SK-N-SH (cell line): Measurements from ENCODE around the gene SPIN1. TPM values are rescaled to one million over a fixed set of nuclear protein-coding genes. Genes with fewer than 3 reads are reported as not detected.
"Not testable (repeated sequence)": the region's sequence is repeated elsewhere in the genome, so short reads cannot be mapped to it uniquely, and the experiment has no call there.

ENCODE experiments used
- CTCF ChIA-PET: fragments of 300-600, 350-600 bp; formaldehyde crosslinking; extraction: SDS; loops from one replicate; lab custom pipeline; 2021; lab: Yijun Ruan, JAX
- POLR2A ChIA-PET: fragments of 350-600 bp; sonication (Branson Sonifier 250); formaldehyde crosslinking; extraction: SDS; loops from one replicate; lab custom pipeline; 2020; ENCODE audit warnings: antibody characterized with exemption, inconsistent platforms; lab: Yijun Ruan, JAX
- DNase-seq: peaks from one replicate; pipeline ENCODE4 v3.0.0; 2012
- H2AFZ ChIP-seq: fragments of 200-600 bp; sonication (generic); 2 replicates; pipeline ENCODE4 v1.8.1; 2016; ENCODE audit warnings: antibody characterized with exemption, mild to moderate bottlenecking, low read depth
- H3F3A ChIP-seq: fragments of 200-600 bp; sonication (generic); replicated peaks from 2 replicates; pipeline ENCODE3; 2016; ENCODE audit warnings: antibody characterized with exemption, mild to moderate bottlenecking; ENCODE audit not compliant: insufficient read depth
- H3K27ac ChIP-seq, 2 experiments: fragments of 200-500 bp in 1 of 2; fragments of 200-600 bp in 1 of 2; sonication (Bioruptor generic) in 1 of 2; sonication (generic), shearing (Covaris generic) in 1 of 2; 2 replicates each; pipeline versions ENCODE4 v1.5.1 to v1.6.1; 2014 to 2016; ENCODE audit warnings: low read depth in 2 of 2, inconsistent platforms in 1 of 2, low read length in 1 of 2, mild to moderate bottlenecking in 1 of 2, mixed read lengths in 1 of 2
- H3K27me3 ChIP-seq: fragments of 200-600 bp; sonication (generic), shearing (Covaris generic); 2 replicates; pipeline ENCODE4 v1.6.1; 2016; ENCODE audit warnings: mixed run types; ENCODE audit not compliant: insufficient read depth
- H3K36me3 ChIP-seq, 2 experiments: fragments of 200-500 bp in 1 of 2; fragments of 200-600 bp in 1 of 2; sonication (Bioruptor generic) in 1 of 2; sonication (generic) in 1 of 2; replicated peaks in 1 of 2; 2 replicates each; pipeline versions ENCODE3 to v1.5.1; 2014 to 2016; ENCODE audit warnings: low read length in 1 of 2, mild to moderate bottlenecking in 1 of 2; ENCODE audit not compliant: insufficient read depth in 2 of 2, control insufficient read depth in 1 of 2
- H3K4me1 ChIP-seq, 2 experiments: fragments of 200-500 bp in 1 of 2; fragments of 200-600 bp in 1 of 2; sonication (Bioruptor generic) in 1 of 2; sonication (generic), shearing (Covaris generic) in 1 of 2; 2 replicates each; pipeline versions ENCODE4 v1.5.1 to v1.6.1; 2014 to 2016; ENCODE audit warnings: low read depth in 1 of 2, low read length in 1 of 2, mixed run types in 1 of 2; ENCODE audit not compliant: insufficient read depth in 2 of 2, control insufficient read depth in 1 of 2
- H3K4me2 ChIP-seq: fragments of 200-600 bp; sonication (generic), shearing (Covaris generic); 2 replicates; pipeline ENCODE4 v1.6.1; 2017; ENCODE audit warnings: mixed run types
- H3K4me3 ChIP-seq, 2 experiments: fragments of 200-500 bp in 1 of 2; fragments of 200-600 bp in 1 of 2; sonication (Bioruptor generic) in 1 of 2; sonication (generic), shearing (Covaris generic) in 1 of 2; 2 replicates each; pipeline versions ENCODE4 v1.5.1 to v1.8.1; 2014 to 2016; ENCODE audit warnings: low read depth in 2 of 2, inconsistent platforms in 1 of 2, low read length in 1 of 2, mild to moderate bottlenecking in 1 of 2, mixed read lengths in 1 of 2, moderate library complexity in 1 of 2
- H3K79me2 ChIP-seq: fragments of 200-600 bp; sonication (generic); 2 replicates; pipeline ENCODE4 v1.8.1; 2017; ENCODE audit warnings: mild to moderate bottlenecking; ENCODE audit not compliant: insufficient read depth
- H3K9ac ChIP-seq: fragments of 200-600 bp; sonication (generic); 2 replicates; pipeline ENCODE4 v1.6.1; 2017; ENCODE audit warnings: mixed run types
- H3K9me2 ChIP-seq: fragments of 200-600 bp; sonication (generic); 2 replicates; pipeline ENCODE4 v1.6.1; 2017; ENCODE audit warnings: mixed run types
- H3K9me3 ChIP-seq: fragments of 200-600 bp; sonication (generic); 2 replicates; pipeline ENCODE4 v1.6.1; 2017; ENCODE audit warnings: mixed run types, mild to moderate bottlenecking, moderate library complexity
- H4K20me1 ChIP-seq: fragments of 200-600 bp; sonication (generic); 2 replicates; pipeline ENCODE4 v1.6.1; 2017; ENCODE audit warnings: mild to moderate bottlenecking, mixed run types; ENCODE audit not compliant: insufficient read depth
- EZH2phosphoT487 ChIP-seq: fragments of 200-600 bp; sonication (generic); IDR thresholded peaks from 2 replicates; pipeline ENCODE4 v1.6.1; 2017; ENCODE audit warnings: low read depth, mixed run types, mild to moderate bottlenecking, antibody characterized with exemption, moderate library complexity, borderline replicate concordance
- FOSL2 ChIP-seq: IDR thresholded peaks from 2 replicates; pipeline ENCODE4 v1.4.0; 2012; ENCODE audit warnings: low read depth, mild to moderate bottlenecking, moderate library complexity, borderline replicate concordance
- FOXM1 ChIP-seq: IDR thresholded peaks from 2 replicates; pipeline ENCODE4 v1.4.0; 2012; ENCODE audit warnings: low read depth, mild to moderate bottlenecking
- MAX ChIP-seq: IDR thresholded peaks from 2 replicates; pipeline ENCODE4 v1.4.0; 2012; ENCODE audit warnings: low read depth
- MXI1 ChIP-seq: IDR thresholded peaks from 2 replicates; pipeline ENCODE4 v1.6.1; 2012; ENCODE audit warnings: mild to moderate bottlenecking, low read depth, low read length, improper control_type of control experiment
- PBX3 ChIP-seq: IDR thresholded peaks from 2 replicates; pipeline ENCODE4; 2012
- POLR2AphosphoS5 ChIP-seq: IDR thresholded peaks from 2 replicates; pipeline ENCODE4 v1.6.1; 2012; ENCODE audit warnings: low read depth, low read length
- RAD21 ChIP-seq: IDR thresholded peaks from 2 replicates; pipeline ENCODE4 v1.6.1; 2012; ENCODE audit warnings: mild to moderate bottlenecking, low read length
- RFX5 ChIP-seq: IDR thresholded peaks from 2 replicates; pipeline ENCODE4 v1.6.1; 2012; ENCODE audit warnings: mild to moderate bottlenecking, improper control_type of control experiment, low read length
- RXRA ChIP-seq: IDR thresholded peaks from 2 replicates; pipeline ENCODE4 v1.4.0; 2012; ENCODE audit warnings: low read depth, mild to moderate bottlenecking, borderline replicate concordance
- TEAD4 ChIP-seq: IDR thresholded peaks from 2 replicates; pipeline ENCODE4 v1.4.0; 2012; ENCODE audit warnings: mild to moderate bottlenecking, borderline replicate concordance; ENCODE audit not compliant: insufficient read depth
- USF2 ChIP-seq: fragments of 150-350 bp; IDR thresholded peaks from 2 replicates; pipeline ENCODE4 v1.6.1; 2017; ENCODE audit warnings: antibody characterized with exemption, low read length, low read depth, borderline replicate concordance
- YY1 ChIP-seq: IDR thresholded peaks from 2 replicates; pipeline ENCODE4 v1.4.0; 2012; ENCODE audit warnings: low read depth, mild to moderate bottlenecking
- WGBS: methylation state at CpG from one replicate; pipeline ENCODE4 v1.1.6; 2017; ENCODE audit warnings: low lambda C conversion rate; 5-methylcytosine and 5-hydroxymethylcytosine counted together
- polyA plus RNA-seq, 3 experiments: library from polyadenylated mRNA; depleted of rRNA; stranded (reverse); fragments of >200 nt; gene quantifications; 2 replicates each; pipeline ENCODE4 v1.2.3, GENCODE V29; 2012

The SPIN1 gene
- polyA plus RNA-seq, 1 of the 3 experiments (the other 2 are of a cell fraction): 35.8 TPM

GRCh38 chr9:88342246-88342645, 46.0 kb upstream of the SPIN1 start:
- WGBS: 41% methylated on average over 2 of the region's 2 CpGs
- no peak for DNase-seq
- H3F3A ChIP-seq: no peaks in the 10 kb centered on the region

GRCh38 chr9:88344013-88344412, 44.2 kb upstream of the SPIN1 start:
- Histone ChIP-seq H3K27me3 (no peaks in the 10 kb centered on the region), H3K9me2 (no peaks in the 10 kb centered on the region), H3K9ac (no peak overlapping the region)
- CTCF ChIA-PET: no interaction called here
- WGBS: 78% methylated on average over 7 of the region's 7 CpGs
- TF ChIP-seq FOXM1: no peak
- TF ChIP-seq, all 33 proteins: peak for 0
- H3K9me3 ChIP-seq: no peaks in the 10 kb centered on the region
- no peak overlapping the region for H3K27ac ChIP-seq
- POLR2A ChIA-PET: no interaction called here
- no peaks in the 10 kb centered on the region for H3K79me2 ChIP-seq
- H2AFZ ChIP-seq: no peak overlapping the region
- H4K20me1 ChIP-seq: no peaks in the 10 kb centered on the region
- no peaks in the 10 kb centered on the region for H3F3A ChIP-seq
- H3K36me3 ChIP-seq: no peaks in the 10 kb centered on the region
- H3K4me2 ChIP-seq: no peak overlapping the region
- no peak overlapping the region for H3K4me3 ChIP-seq
- DNase-seq: no peak
- H3K4me1 ChIP-seq: no peaks in the 10 kb centered on the region

More at GRCh38 chr9:88342246-88342645, 46.0 kb upstream of the SPIN1 start:
- H2AFZ ChIP-seq: no peak overlapping the region
- H3K9ac ChIP-seq: no peak overlapping the region
- no peaks in the 10 kb centered on the region for H3K9me2 ChIP-seq
- no peaks in the 10 kb centered on the region for H3K79me2 ChIP-seq
- H3K4me2 ChIP-seq: no peak overlapping the region
- no peak overlapping the region for H3K4me3 ChIP-seq
- H3K4me1 ChIP-seq: no peaks in the 10 kb centered on the region
- no peaks in the 10 kb centered on the region for H3K36me3 ChIP-seq
- no peaks in the 10 kb centered on the region for H4K20me1 ChIP-seq
- ChIA-PET POLR2A (no interaction called here), CTCF (no interaction called here)
- no peak for TF ChIP-seq MAX
- no peak for TF ChIP-seq POLR2AphosphoS5
- TF ChIP-seq RAD21: no peak
- no peak overlapping the region for H3K27ac ChIP-seq
- no peaks in the 10 kb centered on the region for H3K9me3 ChIP-seq
- H3K27me3 ChIP-seq: no peaks in the 10 kb centered on the region

GRCh38 chr9:88350354-88350753, 37.9 kb upstream of the SPIN1 start:
- CTCF ChIA-PET, H3K9me3 ChIP-seq, H3K36me3 ChIP-seq, H3K9ac ChIP-seq, H3F3A ChIP-seq, H4K20me1 ChIP-seq, H3K4me1 ChIP-seq, POLR2A ChIA-PET, H2AFZ ChIP-seq, H3K27ac ChIP-seq, DNase-seq, H3K4me3 ChIP-seq, H3K4me2 ChIP-seq, H3K9me2 ChIP-seq, H3K27me3 ChIP-seq, H3K79me2 ChIP-seq: not testable (repeated sequence)
- 64% methylated on average over 5 of the region's 5 CpGs for WGBS

GRCh38 chr9:88355166-88355565, 33.1 kb upstream of the SPIN1 start:
- no peaks in the 10 kb centered on the region for H3K4me1 ChIP-seq
- H3K9ac ChIP-seq: no peak overlapping the region
- no peaks in the 10 kb centered on the region for H4K20me1 ChIP-seq
- 39% methylated on average over 2 of the region's 2 CpGs for WGBS
- H3K79me2 ChIP-seq: no peaks in the 10 kb centered on the region
- H3K4me3 ChIP-seq: no peak overlapping the region
- H3F3A ChIP-seq: no peaks in the 10 kb centered on the region
- no peak overlapping the region for H3K4me2 ChIP-seq
- no peak overlapping the region for H3K27ac ChIP-seq
- ChIA-PET POLR2A (no interaction called here), CTCF (interaction anchor here (0.6 to 1.3 kb wide), 2 partner anchors 15 to 509 kb away, joined by 4 read pairs; no protein-coding TSS in a partner anchor)
- no peak overlapping the region for H2AFZ ChIP-seq
- H3K27me3 ChIP-seq: no peaks in the 10 kb centered on the region
- no peaks in the 10 kb centered on the region for H3K9me2 ChIP-seq
- H3K9me3 ChIP-seq: no peaks in the 10 kb centered on the region
- no peak for DNase-seq
- H3K36me3 ChIP-seq: no peaks in the 10 kb centered on the region
- TF ChIP-seq FOXM1 (no peak), TEAD4 (no peak), FOSL2 (no peak), USF2 (no peak), PBX3 (no peak), YY1 (no peak), EZH2phosphoT487 (no peak), RXRA (no peak), MAX (no peak), MXI1 (no peak), RFX5 (no peak)
